ENCODE data around the gene CGNL1.

The CGNL1 gene

GRCh38 chr15:57548351-57548750, 172.0 kb downstream of the CGNL1 start:
- DNase-seq (ENCODE audit: low read depth, low spot score) = no peak

GRCh38 chr15:57548835-57549234, 172.5 kb downstream of the CGNL1 start:
- DNase-seq (ENCODE audit: low read depth, low spot score) = no peak

- DNase-seq (ENCODE audit: low read depth, low spot score) = no peak
These were observed 173.6 kb downstream of the CGNL1 start for GRCh38 chr15:57549935-57550334.

GRCh38 chr15:57550640-57551039, 174.3 kb downstream of the CGNL1 start:
- DNase-seq (ENCODE audit: low read depth, low spot score) = no peak

GRCh38 chr15:57551715-57552677, 175.7 kb downstream of the CGNL1 start:
- peak; percentile 95 for DNase-seq (ENCODE audit: low read depth, low spot score)

GRCh38 chr15:57552678-57553334, 176.5 kb downstream of the CGNL1 start:
- no peak for DNase-seq (ENCODE audit: low read depth, low spot score)

GRCh38 chr15:57553526-57553925, 177.2 kb downstream of the CGNL1 start:
- DNase-seq (ENCODE audit: low read depth, low spot score) = no peak

- DNase-seq (ENCODE audit: low read depth, low spot score) = peak; percentile 67
These were observed 177.9 kb downstream of the CGNL1 start for GRCh38 chr15:57554063-57554811.

GRCh38 chr15:57554812-57555179, 178.5 kb downstream of the CGNL1 start:
- DNase-seq (ENCODE audit: low read depth, low spot score) = no peak

GRCh38 chr15:57555270-57555669, 179.0 kb downstream of the CGNL1 start:
- no peak for DNase-seq (ENCODE audit: low read depth, low spot score)

GRCh38 chr15:57556040-57556439, 179.7 kb downstream of the CGNL1 start:
- no peak for DNase-seq (ENCODE audit: low read depth, low spot score)

- DNase-seq (ENCODE audit: low read depth, low spot score) = no peak
These were observed 181.0 kb downstream of the CGNL1 start for GRCh38 chr15:57557267-57557666.

- DNase-seq (ENCODE audit: low read depth, low spot score) = no peak
These were observed 181.5 kb downstream of the CGNL1 start for GRCh38 chr15:57557810-57558209.

GRCh38 chr15:57559875-57560274, 183.6 kb downstream of the CGNL1 start:
- peak; percentile 81 for DNase-seq (ENCODE audit: low read depth, low spot score)

- DNase-seq (ENCODE audit: low read depth, low spot score) = peak; percentile 63
These were observed 184.9 kb downstream of the CGNL1 start for GRCh38 chr15:57561041-57561711.

GRCh38 chr15:57562196-57562769, 186.0 kb downstream of the CGNL1 start:
- DNase-seq (ENCODE audit: low read depth, low spot score) = peak; percentile 56

- DNase-seq (ENCODE audit: low read depth, low spot score) = no peak
These were observed 187.1 kb downstream of the CGNL1 start for GRCh38 chr15:57563416-57563815.

- no peak for DNase-seq (ENCODE audit: low read depth, low spot score)
These were observed 189.0 kb downstream of the CGNL1 start for GRCh38 chr15:57565311-57565710.

GRCh38 chr15:57566834-57567233, 190.5 kb downstream of the CGNL1 start:
- DNase-seq (ENCODE audit: low read depth, low spot score) = no peak

- DNase-seq (ENCODE audit: low read depth, low spot score) = no peak
These were observed 191.6 kb downstream of the CGNL1 start for GRCh38 chr15:57567891-57568290.

GRCh38 chr15:57568299-57568698, 192.0 kb downstream of the CGNL1 start:
- DNase-seq (ENCODE audit: low read depth, low spot score) = no peak

Data from ELF-1 (cell line).